Activated B cell treated with CpG ODN at 0.5 μM for 24 hours (primary cell): Measurements from ENCODE around the gene SDSL. TPM values are rescaled to one million over a fixed set of nuclear protein-coding genes. Genes with fewer than 3 reads are reported as not detected.

Experiments
- ATAC-seq: fragments of 200-7000 bp; cut with Tn5 transposase; one replicate; pipeline ENCODE4 v1.10.0; 2021; ENCODE audit warnings: low read depth, mild to moderate bottlenecking, moderate library complexity
- CTCF ChIA-PET: fragments of 350-600 bp; sonication (Branson Sonifier 250); formaldehyde crosslinking; loops from one replicate; lab custom pipeline; 2021; ENCODE audit warnings: antibody characterized with exemption; lab: Charles Lee
- POLR2A ChIA-PET: fragments of 350-600 bp; sonication (Branson Sonifier 250); formaldehyde crosslinking; loops from one replicate; lab custom pipeline; 2021; ENCODE audit warnings: antibody characterized with exemption; lab: Charles Lee
- DNase-seq: peaks from one replicate; pipeline ENCODE4 v3.0.0; 2022
- H3K27ac Mint-ChIP-seq: one replicate; pipeline ENCODE4 v1.8.0; 2020; ENCODE audit warnings: mixed read lengths
- H3K27me3 Mint-ChIP-seq: one replicate; pipeline ENCODE4 v1.8.0; 2021; ENCODE audit warnings: mixed read lengths
- H3K36me3 Mint-ChIP-seq: one replicate; pipeline ENCODE4 v1.8.0; 2021; ENCODE audit warnings: low read depth, mixed read lengths
- H3K4me1 Mint-ChIP-seq: one replicate; pipeline ENCODE4 v1.8.0; 2021; ENCODE audit warnings: mixed read lengths
- H3K4me3 Mint-ChIP-seq: one replicate; pipeline ENCODE4 v1.8.0; 2020; ENCODE audit warnings: mild to moderate bottlenecking, mixed read lengths
- H3K9me3 Mint-ChIP-seq: one replicate; pipeline ENCODE4 v1.8.0; 2020; ENCODE audit warnings: mixed read lengths
- CTCF ChIP-seq: fragments of 200-600 bp; IDR thresholded peaks from one replicate; pipeline ENCODE4 v1.8.0; 2022; ENCODE audit warnings: antibody characterized with exemption, mild to moderate bottlenecking
- intact Hi-C: fragments of 100-400 bp; cut with micrococcal nuclease; formaldehyde crosslinking; loops from one replicate; pipeline ENCODE4 v1.15.1; 2024
- total RNA-seq: library from RNA; stranded (reverse); gene quantifications from 2 replicates; pipeline ENCODE4 v1.2.3, GENCODE V29; 2022

SDSL gene
- total RNA-seq, 1 donor from 2014 or later: 0.20 TPM

GRCh38 chr12:113453330-113453729 is 31.1 kb downstream of the SDSL start:
- TF ChIP-seq CTCF: no peak
- ChIA-PET POLR2A (no interaction called here), CTCF (no interaction called here)
- H3K4me1 Mint-ChIP-seq: no peaks in the 10 kb centered on the region
- DNase-seq: no peak
- intact Hi-C loops: no loop called here
- no peaks in the 10 kb centered on the region for H3K9me3 Mint-ChIP-seq
- H3K27me3 Mint-ChIP-seq: peaks cover 17% of the 10 kb centered on the region
- H3K27ac Mint-ChIP-seq: no peak overlapping the region
- no peaks in the 10 kb centered on the region for H3K36me3 Mint-ChIP-seq
- H3K4me3 Mint-ChIP-seq: no peak overlapping the region
- ATAC-seq: no peak

- peaks cover 39% of the 10 kb centered on the region for H3K27me3 Mint-ChIP-seq
- CTCF ChIA-PET: no interaction called here
- intact Hi-C loops: no loop called here
- no peak overlapping the region for H3K4me3 Mint-ChIP-seq
- no peak for ATAC-seq
- TF ChIP-seq CTCF: no peak
- no peak for DNase-seq
- POLR2A ChIA-PET: no interaction called here
- no peaks in the 10 kb centered on the region for H3K4me1 Mint-ChIP-seq
- no peak overlapping the region for H3K27ac Mint-ChIP-seq
- H3K9me3 Mint-ChIP-seq: no peaks in the 10 kb centered on the region
- no peaks in the 10 kb centered on the region for H3K36me3 Mint-ChIP-seq
Observed at GRCh38 chr12:113456199-113456598, 34.0 kb downstream of the SDSL start.

- ChIA-PET POLR2A (no interaction called here), CTCF (no interaction called here)
- Mint-ChIP-seq H3K27me3 (peaks cover 44% of the 10 kb centered on the region), H3K4me3 (no peak overlapping the region), H3K9me3 (no peaks in the 10 kb centered on the region), H3K4me1 (no peaks in the 10 kb centered on the region), H3K36me3 (no peaks in the 10 kb centered on the region), H3K27ac (no peak overlapping the region)
- DNase-seq: no peak
- no peak for ATAC-seq
- TF ChIP-seq CTCF: no peak
- intact Hi-C loops: no loop called here
Observed at GRCh38 chr12:113456761-113457160, 34.6 kb downstream of the SDSL start.

- Mint-ChIP-seq H3K4me3 (no peak overlapping the region), H3K36me3 (no peaks in the 10 kb centered on the region), H3K27me3 (peaks cover 47% of the 10 kb centered on the region), H3K27ac (no peak overlapping the region), H3K9me3 (no peaks in the 10 kb centered on the region), H3K4me1 (no peaks in the 10 kb centered on the region)
- no peak for ATAC-seq
- intact Hi-C loops: no loop called here
- ChIA-PET CTCF (no interaction called here), POLR2A (no interaction called here)
- no peak for TF ChIP-seq CTCF
- no peak for DNase-seq
Observed at GRCh38 chr12:113457185-113457584, 35.0 kb downstream of the SDSL start.

- H3K36me3 Mint-ChIP-seq: no peaks in the 10 kb centered on the region
- no peak overlapping the region for H3K4me3 Mint-ChIP-seq
- no peaks in the 10 kb centered on the region for H3K9me3 Mint-ChIP-seq
- intact Hi-C loops: no loop called here
- ATAC-seq (no peak), DNase-seq (no peak)
- peaks cover 51% of the 10 kb centered on the region for H3K27me3 Mint-ChIP-seq
- ChIA-PET CTCF (no interaction called here), POLR2A (no interaction called here)
- TF ChIP-seq CTCF: no peak
- H3K27ac Mint-ChIP-seq: no peak overlapping the region
- H3K4me1 Mint-ChIP-seq: peaks cover 3% of the 10 kb centered on the region
Observed at GRCh38 chr12:113457710-113458109, 35.5 kb downstream of the SDSL start.
